ENCODE measurements around the gene NMNAT2. TPM values are rescaled to one million over a fixed set of nuclear protein-coding genes. Genes with fewer than 3 reads are reported as not detected.

Gene NMNAT2
- total and polyA plus RNA-seq, 2 of the 13 experiments (the other 11 are each of a cell fraction or from before 2014, with no cell fraction given), result not detected

DNA sequence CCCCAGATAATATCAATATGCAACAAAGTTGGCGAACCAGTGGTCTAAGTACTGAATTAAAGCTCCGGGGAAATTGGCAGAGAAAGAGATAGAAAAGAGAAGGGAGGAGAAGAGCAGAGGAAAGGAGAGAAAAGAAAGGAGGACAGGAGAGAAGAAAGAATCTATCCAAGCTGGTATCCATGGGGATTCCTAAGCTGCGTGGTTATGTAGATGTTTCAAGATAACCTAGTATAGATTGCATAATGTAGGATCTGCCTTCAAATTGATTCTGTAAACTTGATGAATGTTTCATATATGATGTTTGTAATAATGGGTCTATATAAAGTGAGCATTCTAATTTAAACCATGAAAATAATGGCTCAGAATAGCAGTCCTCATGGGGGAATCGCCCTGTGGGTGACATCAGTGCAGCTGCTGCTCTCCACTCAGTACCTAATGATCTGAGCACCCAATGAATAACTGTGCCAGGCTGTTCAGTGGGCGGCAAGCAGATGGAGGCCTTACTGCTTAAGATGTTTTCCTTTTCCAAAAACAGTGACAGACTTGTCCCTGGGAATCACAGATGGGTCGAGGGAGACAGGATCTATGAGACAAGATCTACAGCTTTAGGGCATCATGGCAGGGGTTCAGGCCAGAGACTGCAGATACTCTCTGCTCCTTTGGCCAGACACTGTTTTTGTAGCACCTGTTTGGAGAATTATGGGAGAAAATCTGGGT lies 154.1 kb downstream of the NMNAT2 start:
- no peak for FAIRE-seq
- intact Hi-C loops (cut with micrococcal nuclease; ENCODE audit: unreplicated experiment) (no loop called here), in situ Hi-C loops (cut with HindIII; ENCODE audit: extremely low pct_ligation_motif_present, low pct_unique_long_range_greater_than_20kb) (no loop called here)
- Histone ChIP-seq H3K9me3 (ENCODE audit: low read length) (no peaks in the 10 kb centered on the region), H3K36me3 (replicated peaks in 1 of 2; ENCODE audit: control insufficient read depth in 1 of 2, insufficient read depth in 2 of 2, low read length in 2 of 2) (no peaks in the 10 kb centered on the region), H3K4me2 (ENCODE audit: low read depth, low read length) (no peak overlapping the region), H3K4me3 (replicated peaks in 1 of 3; ENCODE audit: insufficient read depth in 1 of 3, low read depth in 2 of 3, low read length in 3 of 3) (no peak overlapping the region), H3K9ac (ENCODE audit: insufficient read depth, low read depth, low read length) (no peak overlapping the region), H3K27me3 (ENCODE audit: control insufficient read depth in 1 of 2, insufficient read depth in 2 of 2, low read length in 2 of 2) (peaks cover 3 to 36% of the 10 kb centered on the region in 2 experiments; a peak in 4 of 5 replicates), H2AFZ (ENCODE audit: low read length) (no peak overlapping the region), H4K20me1 (ENCODE audit: insufficient read depth, low read length) (no peaks in the 10 kb centered on the region), H3K79me2 (ENCODE audit: insufficient read depth, low read length) (no peaks in the 10 kb centered on the region), H3K27ac (ENCODE audit: extremely low read length, insufficient read depth, low read length) (no peak overlapping the region), H3K4me1 (ENCODE audit: insufficient read depth, low read length) (no peaks in the 10 kb centered on the region)
- no peak for DNase-seq (ENCODE audit: low spot score)
- no peak for ATAC-seq
- no TSS peak for BruUV-seq (replicated peaks)
- CTCF ChIA-PET (ENCODE audit: low intra/inter-chr PET ratio, low total read pairs), result no interaction called here
- WGBS (ENCODE audit: low lambda C conversion rate), result 12% methylated on average over 6 of the region's 6 CpGs
- POLR2A ChIA-PET, result no interaction called here
- TF ChIP-seq ZNF780A (CRISPR knock-in tag; IDR thresholded peaks at IDR 0.05) (no peak), ZSCAN9 (CRISPR knock-in tag; IDR thresholded peaks at IDR 0.05; ENCODE audit: borderline replicate concordance) (no peak), ZNF337 (CRISPR knock-in tag; IDR thresholded peaks at IDR 0.05; ENCODE audit: borderline replicate concordance, low read depth) (no peak), MYNN (CRISPR knock-in tag; IDR thresholded peaks at IDR 0.05; ENCODE audit: low read depth) (no peak), SRY (CRISPR knock-in tag; IDR thresholded peaks at IDR 0.05) (no peak), ELF1 (CRISPR knock-in tag; IDR thresholded peaks at IDR 0.05) (no peak), KLF9 (CRISPR knock-in tag; IDR thresholded peaks at IDR 0.05; ENCODE audit: low read depth) (no peak), SETDB1 (CRISPR knock-in tag; IDR thresholded peaks at IDR 0.05; ENCODE audit: borderline replicate concordance) (no peak), KMT2B (CRISPR knock-in tag; IDR thresholded peaks at IDR 0.05) (no peak), ZNF326 (CRISPR knock-in tag; IDR thresholded peaks at IDR 0.05; ENCODE audit: borderline replicate concordance) (no peak)
- TF ChIP-seq, protein P1, sequence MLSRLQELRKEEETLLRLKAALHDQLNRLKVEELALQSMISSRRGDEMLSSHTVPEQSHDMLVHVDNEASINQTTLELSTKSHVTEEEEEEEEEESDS (CRISPR knock-in tag; IDR thresholded peaks at IDR 0.05; ENCODE audit: borderline replicate concordance), result no peak
- TF ChIP-seq, protein P2, sequence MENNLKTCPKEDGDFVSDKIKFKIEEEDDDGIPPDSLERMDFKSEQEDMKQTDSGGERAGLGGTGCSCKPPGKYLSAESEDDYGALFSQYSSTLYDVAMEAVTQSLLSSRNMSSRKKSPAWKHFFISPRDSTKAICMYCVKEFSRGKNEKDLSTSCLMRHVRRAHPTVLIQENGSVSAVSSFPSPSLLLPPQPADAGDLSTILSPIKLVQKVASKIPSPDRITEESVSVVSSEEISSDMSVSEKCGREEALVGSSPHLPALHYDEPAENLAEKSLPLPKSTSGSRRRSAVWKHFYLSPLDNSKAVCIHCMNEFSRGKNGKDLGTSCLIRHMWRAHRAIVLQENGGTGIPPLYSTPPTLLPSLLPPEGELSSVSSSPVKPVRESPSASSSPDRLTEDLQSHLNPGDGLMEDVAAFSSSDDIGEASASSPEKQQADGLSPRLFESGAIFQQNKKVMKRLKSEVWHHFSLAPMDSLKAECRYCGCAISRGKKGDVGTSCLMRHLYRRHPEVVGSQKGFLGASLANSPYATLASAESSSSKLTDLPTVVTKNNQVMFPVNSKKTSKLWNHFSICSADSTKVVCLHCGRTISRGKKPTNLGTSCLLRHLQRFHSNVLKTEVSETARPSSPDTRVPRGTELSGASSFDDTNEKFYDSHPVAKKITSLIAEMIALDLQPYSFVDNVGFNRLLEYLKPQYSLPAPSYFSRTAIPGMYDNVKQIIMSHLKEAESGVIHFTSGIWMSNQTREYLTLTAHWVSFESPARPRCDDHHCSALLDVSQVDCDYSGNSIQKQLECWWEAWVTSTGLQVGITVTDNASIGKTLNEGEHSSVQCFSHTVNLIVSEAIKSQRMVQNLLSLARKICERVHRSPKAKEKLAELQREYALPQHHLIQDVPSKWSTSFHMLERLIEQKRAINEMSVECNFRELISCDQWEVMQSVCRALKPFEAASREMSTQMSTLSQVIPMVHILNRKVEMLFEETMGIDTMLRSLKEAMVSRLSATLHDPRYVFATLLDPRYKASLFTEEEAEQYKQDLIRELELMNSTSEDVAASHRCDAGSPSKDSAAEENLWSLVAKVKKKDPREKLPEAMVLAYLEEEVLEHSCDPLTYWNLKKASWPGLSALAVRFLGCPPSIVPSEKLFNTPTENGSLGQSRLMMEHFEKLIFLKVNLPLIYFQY (CRISPR knock-in tag; IDR thresholded peaks at IDR 0.05; ENCODE audit: borderline replicate concordance), result no peak
- TF ChIP-seq, protein P3, sequence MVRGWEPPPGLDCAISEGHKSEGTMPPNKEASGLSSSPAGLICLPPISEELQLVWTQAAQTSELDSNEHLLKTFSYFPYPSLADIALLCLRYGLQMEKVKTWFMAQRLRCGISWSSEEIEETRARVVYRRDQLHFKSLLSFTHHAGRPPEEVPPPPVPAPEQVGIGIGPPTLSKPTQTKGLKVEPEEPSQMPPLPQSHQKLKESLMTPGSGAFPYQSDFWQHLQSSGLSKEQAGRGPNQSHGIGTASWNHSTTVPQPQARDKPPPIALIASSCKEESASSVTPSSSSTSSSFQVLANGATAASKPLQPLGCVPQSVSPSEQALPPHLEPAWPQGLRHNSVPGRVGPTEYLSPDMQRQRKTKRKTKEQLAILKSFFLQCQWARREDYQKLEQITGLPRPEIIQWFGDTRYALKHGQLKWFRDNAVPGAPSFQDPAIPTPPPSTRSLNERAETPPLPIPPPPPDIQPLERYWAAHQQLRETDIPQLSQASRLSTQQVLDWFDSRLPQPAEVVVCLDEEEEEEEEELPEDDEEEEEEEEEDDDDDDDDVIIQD (CRISPR knock-in tag; IDR thresholded peaks at IDR 0.05; ENCODE audit: low read depth), result no peak

All from HepG2 (cell line).